SK-N-MC (cell line): ENCODE data around the gene GATM.

Experiments used
- EZH2 ChIP-seq: fragments of 200-600 bp; sonication (generic); IDR thresholded peaks from one replicate; pipeline ENCODE4 v1.6.1; 2017; ENCODE audit warnings: antibody characterized with exemption
- POLR2AphosphoS5 ChIP-seq: IDR thresholded peaks from 2 replicates; pipeline ENCODE4 v1.6.1; 2012; ENCODE audit warnings: mild to moderate bottlenecking, low read depth, low read length, borderline replicate concordance

DNA sequence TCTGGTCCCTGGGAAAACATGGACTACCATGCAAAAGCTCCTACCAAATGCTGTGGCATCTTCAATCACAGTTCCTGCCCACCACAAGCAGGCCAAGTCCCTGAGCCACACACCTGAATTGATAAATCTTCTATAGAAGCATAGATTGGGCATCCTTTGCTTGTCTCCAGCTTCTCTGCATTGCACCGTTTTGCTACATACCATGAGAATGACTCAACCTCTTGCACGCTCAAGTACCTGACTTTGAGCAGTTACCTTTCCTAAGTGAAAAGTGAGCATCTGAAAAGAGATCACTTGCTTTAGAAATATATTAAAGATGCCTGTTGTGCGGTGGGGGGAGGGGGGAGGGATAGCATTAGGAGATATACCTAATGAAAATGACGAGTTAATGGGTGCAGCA lies 31.3 kb downstream of the GATM start:
- TF ChIP-seq EZH2 (no peak), POLR2AphosphoS5 (no peak)
